ENCODE measurements around the gene GCNT3. TPM values are rescaled to one million over a fixed set of nuclear protein-coding genes. Genes with fewer than 3 reads are reported as not detected.
"Not testable (repeated sequence)": the region's sequence is repeated elsewhere in the genome, so short reads cannot be mapped to it uniquely, and the experiment has no call there.

Gene GCNT3
- total and polyA plus RNA-seq, 2 donors (not counting 3 experiments of a cell fraction or from before 2014, with no cell fraction given), result not detected

DNA sequence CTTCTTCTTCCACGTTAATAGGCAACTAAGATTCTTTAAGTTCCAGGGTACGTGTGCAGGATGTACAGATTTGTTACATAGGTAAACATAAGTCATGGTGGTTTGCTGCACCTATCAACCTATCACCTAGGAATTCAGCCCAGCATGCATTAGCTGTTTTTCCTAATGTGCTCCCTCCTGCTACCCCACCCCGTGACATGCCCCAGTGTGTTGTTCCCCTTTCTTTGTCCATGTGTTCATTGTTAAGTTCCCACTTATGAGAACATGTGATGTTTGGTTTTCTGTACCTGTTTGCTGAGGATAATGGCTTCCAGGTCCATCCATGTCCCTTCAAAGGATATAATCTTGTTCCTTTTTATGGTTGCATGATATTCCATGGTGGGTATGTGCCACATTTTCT lies 24.6 kb downstream of the GCNT3 start:
- ChIA-PET POLR2A (no interaction called here), CTCF (interaction anchor here (1.2 to 1.8 kb wide), 2 partner anchors 13 to 103 kb away, joined by 4 to 12 read pairs; no protein-coding TSS in a partner anchor)
- no peak for FAIRE-seq
- H2AFZ ChIP-seq (ENCODE audit: low read depth, low read length), result no peak overlapping the region
- H3K4me1 ChIP-seq (ENCODE audit: control insufficient read depth, extremely low read depth, insufficient read depth, low read length), result no peaks in the 10 kb centered on the region
- no peaks in the 10 kb centered on the region for H4K20me1 ChIP-seq (replicated peaks; ENCODE audit: control insufficient read depth, extremely low read depth, insufficient read depth, low read length)
- H3K4me3 ChIP-seq (replicated peaks in 1 of 3; ENCODE audit: insufficient read depth in 1 of 3, low read depth in 1 of 3, low read length in 3 of 3), result no peak overlapping the region
- H3K9ac ChIP-seq (replicated peaks; ENCODE audit: extremely low read depth, insufficient read depth, low read length), result no peak overlapping the region
- no peak overlapping the region for H3K4me2 ChIP-seq (ENCODE audit: insufficient read depth, low read length)
- H3K27me3 ChIP-seq (ENCODE audit: control insufficient read depth in 2 of 2, insufficient read depth in 2 of 2, low read length in 2 of 2), result no peaks in the 10 kb centered on the region
- H3K9me3 ChIP-seq (replicated peaks; ENCODE audit: control insufficient read depth, insufficient read depth, low read length), result no peaks in the 10 kb centered on the region
- BruUV-seq (replicated peaks), result no TSS peak
- H3K79me2 ChIP-seq (ENCODE audit: control insufficient read depth, insufficient read depth, low read length), result no peaks in the 10 kb centered on the region
- no peak for TF ChIP-seq EZH2 (IDR thresholded peaks at IDR 0.05; ENCODE audit: borderline replicate concordance, low read depth, low read length, severe bottlenecking)
- TF ChIP-seq, protein P1, sequence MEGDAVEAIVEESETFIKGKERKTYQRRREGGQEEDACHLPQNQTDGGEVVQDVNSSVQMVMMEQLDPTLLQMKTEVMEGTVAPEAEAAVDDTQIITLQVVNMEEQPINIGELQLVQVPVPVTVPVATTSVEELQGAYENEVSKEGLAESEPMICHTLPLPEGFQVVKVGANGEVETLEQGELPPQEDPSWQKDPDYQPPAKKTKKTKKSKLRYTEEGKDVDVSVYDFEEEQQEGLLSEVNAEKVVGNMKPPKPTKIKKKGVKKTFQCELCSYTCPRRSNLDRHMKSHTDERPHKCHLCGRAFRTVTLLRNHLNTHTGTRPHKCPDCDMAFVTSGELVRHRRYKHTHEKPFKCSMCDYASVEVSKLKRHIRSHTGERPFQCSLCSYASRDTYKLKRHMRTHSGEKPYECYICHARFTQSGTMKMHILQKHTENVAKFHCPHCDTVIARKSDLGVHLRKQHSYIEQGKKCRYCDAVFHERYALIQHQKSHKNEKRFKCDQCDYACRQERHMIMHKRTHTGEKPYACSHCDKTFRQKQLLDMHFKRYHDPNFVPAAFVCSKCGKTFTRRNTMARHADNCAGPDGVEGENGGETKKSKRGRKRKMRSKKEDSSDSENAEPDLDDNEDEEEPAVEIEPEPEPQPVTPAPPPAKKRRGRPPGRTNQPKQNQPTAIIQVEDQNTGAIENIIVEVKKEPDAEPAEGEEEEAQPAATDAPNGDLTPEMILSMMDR (IDR thresholded peaks at IDR 0.05; ENCODE audit: extremely low read depth in 1 of 2, insufficient read depth in 1 of 2, low read depth in 1 of 2, low read length in 2 of 2), result no peak
- no peak for TF ChIP-seq POLR2A (IDR thresholded peaks at IDR 0.05; ENCODE audit: low read depth, low read length)
- no peak for TF ChIP-seq GATA2 (IDR thresholded peaks at IDR 0.05; ENCODE audit: insufficient read depth, insufficient read length, low read depth, low read length)
- TF ChIP-seq JUN (IDR thresholded peaks at IDR 0.05; ENCODE audit: borderline replicate concordance, insufficient read depth, insufficient read length, low read depth), result no peak
- no peak for TF ChIP-seq POLR2AphosphoS5 (IDR thresholded peaks at IDR 0.05; ENCODE audit: insufficient read depth, low read depth, low read length)
- no peak for TF ChIP-seq FOS (IDR thresholded peaks at IDR 0.05; ENCODE audit: borderline replicate concordance, insufficient read depth, low read length)
- TF ChIP-seq, protein P2, sequence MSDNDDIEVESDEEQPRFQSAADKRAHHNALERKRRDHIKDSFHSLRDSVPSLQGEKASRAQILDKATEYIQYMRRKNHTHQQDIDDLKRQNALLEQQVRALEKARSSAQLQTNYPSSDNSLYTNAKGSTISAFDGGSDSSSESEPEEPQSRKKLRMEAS (IDR thresholded peaks at IDR 0.05; ENCODE audit: insufficient read depth, insufficient read length), result no peak
- TF ChIP-seq MYC (IDR thresholded peaks at IDR 0.05; ENCODE audit: low read depth, low read length), result no peak
- DNase-seq (ENCODE audit: low read depth, low spot score), result no peak
- intact Hi-C loops (cut with micrococcal nuclease) (no loop called here), dilution Hi-C loops (cut with MboI; ENCODE audit: extremely low pct_ligation_motif_present, low sequenced_read_pairs) (no loop called here)
- H3K36me3 ChIP-seq (ENCODE audit: control insufficient read depth in 2 of 2, extremely low read depth in 1 of 2, insufficient read depth in 2 of 2, low read length in 2 of 2), result no peaks in the 10 kb centered on the region
- no peak overlapping the region for H3K27ac ChIP-seq (ENCODE audit: insufficient read depth, low read depth, low read length)
- no peaks in the 10 kb centered on the region for H3K9me1 ChIP-seq (replicated peaks; ENCODE audit: control insufficient read depth, extremely low read depth, insufficient read depth, low read length)

DNA sequence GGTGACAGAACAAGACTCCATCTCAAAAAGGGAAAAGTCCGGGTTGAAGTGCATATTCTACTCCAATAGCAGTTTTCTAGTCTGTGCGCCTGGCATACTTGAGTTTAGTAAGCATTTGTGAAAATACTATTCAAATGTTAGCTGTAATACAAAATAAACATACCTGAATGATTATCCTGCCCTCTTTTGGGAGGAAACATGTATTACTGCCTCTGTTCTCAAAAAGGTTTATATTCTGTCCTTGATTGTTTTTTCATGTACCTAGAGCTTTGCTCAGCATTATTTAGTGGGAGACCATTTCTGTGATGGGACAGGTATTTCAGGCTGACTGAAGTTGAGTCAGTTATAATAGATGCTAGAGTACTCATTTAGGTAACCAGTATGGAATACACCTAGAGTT lies 25.9 kb downstream of the GCNT3 start:
- H3K9me3 ChIP-seq (replicated peaks; ENCODE audit: control insufficient read depth, insufficient read depth, low read length); intact Hi-C loops (cut with micrococcal nuclease); DNase-seq (ENCODE audit: low read depth, low spot score); H3K4me2 ChIP-seq (ENCODE audit: insufficient read depth, low read length); H3K27ac ChIP-seq (ENCODE audit: insufficient read depth, low read depth, low read length); H3K4me1 ChIP-seq (ENCODE audit: control insufficient read depth, extremely low read depth, insufficient read depth, low read length); POLR2A ChIA-PET; H3K9me1 ChIP-seq (replicated peaks; ENCODE audit: control insufficient read depth, extremely low read depth, insufficient read depth, low read length); H3K4me3 ChIP-seq (replicated peaks in 1 of 3; ENCODE audit: insufficient read depth in 1 of 3, low read depth in 1 of 3, low read length in 3 of 3); dilution Hi-C loops (cut with MboI; ENCODE audit: extremely low pct_ligation_motif_present, low sequenced_read_pairs); BruUV-seq (replicated peaks); H3K36me3 ChIP-seq (ENCODE audit: control insufficient read depth in 2 of 2, extremely low read depth in 1 of 2, insufficient read depth in 2 of 2, low read length in 2 of 2); H3K9ac ChIP-seq (replicated peaks; ENCODE audit: extremely low read depth, insufficient read depth, low read length); H3K27me3 ChIP-seq (ENCODE audit: control insufficient read depth in 2 of 2, insufficient read depth in 2 of 2, low read length in 2 of 2); H4K20me1 ChIP-seq (replicated peaks; ENCODE audit: control insufficient read depth, extremely low read depth, insufficient read depth, low read length); H3K79me2 ChIP-seq (ENCODE audit: control insufficient read depth, insufficient read depth, low read length); H2AFZ ChIP-seq (ENCODE audit: low read depth, low read length); FAIRE-seq: not testable (repeated sequence)
- CTCF ChIA-PET, result interaction anchor here (1.5 kb wide), 1 partner anchor 104 kb away, joined by 19 read pairs; no protein-coding TSS in a partner anchor

All from endothelial cell of umbilical vein (primary cell).